ENCODE results near the gene RNF135.
"Not testable (repeated sequence)": the region's sequence is repeated elsewhere in the genome, so short reads cannot be mapped to it uniquely, and the experiment has no call there.

The RNF135 gene, protein sequence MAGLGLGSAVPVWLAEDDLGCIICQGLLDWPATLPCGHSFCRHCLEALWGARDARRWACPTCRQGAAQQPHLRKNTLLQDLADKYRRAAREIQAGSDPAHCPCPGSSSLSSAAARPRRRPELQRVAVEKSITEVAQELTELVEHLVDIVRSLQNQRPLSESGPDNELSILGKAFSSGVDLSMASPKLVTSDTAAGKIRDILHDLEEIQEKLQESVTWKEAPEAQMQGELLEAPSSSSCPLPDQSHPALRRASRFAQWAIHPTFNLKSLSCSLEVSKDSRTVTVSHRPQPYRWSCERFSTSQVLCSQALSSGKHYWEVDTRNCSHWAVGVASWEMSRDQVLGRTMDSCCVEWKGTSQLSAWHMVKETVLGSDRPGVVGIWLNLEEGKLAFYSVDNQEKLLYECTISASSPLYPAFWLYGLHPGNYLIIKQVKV

DNA sequence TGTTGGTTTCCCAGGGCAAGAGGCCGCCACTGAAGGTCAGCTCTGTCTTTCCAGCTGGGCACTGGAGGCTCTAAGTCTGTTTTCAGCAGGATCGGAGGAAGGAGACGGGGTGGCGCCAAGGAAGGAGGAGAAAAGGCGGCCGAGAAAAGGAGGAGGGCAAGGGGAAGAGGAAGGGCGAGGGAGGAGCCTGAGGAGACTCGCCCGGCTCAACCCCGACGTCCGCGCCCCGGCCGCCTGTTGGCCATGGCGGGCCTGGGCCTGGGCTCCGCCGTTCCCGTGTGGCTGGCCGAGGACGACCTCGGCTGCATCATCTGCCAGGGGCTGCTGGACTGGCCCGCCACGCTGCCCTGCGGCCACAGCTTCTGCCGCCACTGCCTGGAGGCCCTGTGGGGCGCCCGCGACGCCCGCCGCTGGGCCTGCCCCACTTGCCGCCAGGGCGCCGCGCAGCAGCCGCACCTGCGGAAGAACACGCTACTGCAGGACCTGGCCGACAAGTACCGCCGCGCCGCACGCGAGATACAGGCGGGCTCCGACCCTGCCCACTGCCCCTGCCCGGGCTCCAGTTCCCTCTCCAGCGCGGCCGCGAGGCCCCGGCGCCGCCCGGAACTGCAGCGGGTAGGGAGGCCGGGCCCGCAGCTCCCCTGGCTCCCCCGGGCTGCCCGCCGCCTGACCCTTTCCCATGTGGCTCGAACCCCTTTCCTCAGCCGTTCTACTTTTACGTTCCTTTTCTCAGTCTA, at the start of gene RNF135:
RNF135 (plus strand) TSS at position 209 of the 737 bp plus-strand sequence; CDS start at position 244, 35 bp downstream.
- intact Hi-C loops (cut with DNase I): no loop called here
- DNase-seq: peak; percentile 24 to 92 (median 46)

DNA sequence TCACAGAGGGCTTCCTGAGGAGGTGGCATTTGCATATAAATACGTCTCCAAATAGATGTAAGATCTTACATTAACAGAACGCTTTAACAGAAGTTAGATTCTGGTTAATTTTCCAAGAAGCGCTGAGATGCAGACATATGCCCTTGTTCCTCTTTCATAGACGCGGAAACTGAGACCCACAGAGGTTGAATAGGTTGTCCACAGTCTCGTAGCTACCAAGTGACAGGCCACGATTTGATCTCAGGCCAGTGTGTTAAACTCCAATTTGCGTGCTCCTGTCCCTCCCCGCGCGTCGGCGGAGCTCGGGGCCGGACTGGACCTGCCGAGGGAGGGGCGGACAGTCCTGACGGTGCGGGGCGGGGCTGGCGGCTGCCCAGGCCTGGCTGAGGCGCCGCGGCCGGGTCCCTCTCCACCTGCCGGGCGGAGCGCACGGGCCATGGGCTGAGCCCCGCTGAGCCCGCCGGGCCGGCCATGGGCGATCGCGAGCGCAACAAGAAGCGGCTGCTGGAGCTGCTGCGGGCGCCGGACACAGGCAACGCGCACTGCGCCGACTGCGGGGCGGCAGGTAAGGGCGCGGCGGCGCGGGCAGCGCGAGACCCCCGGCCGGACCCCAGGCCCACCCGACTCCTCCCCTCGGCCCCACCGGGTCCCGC, 49.2 kb upstream of the RNF135 start, which contains the start of gene ADAP2:
ADAP2 (plus strand) TSS at position 402 of the 653 bp plus-strand sequence; CDS start at position 472, 70 bp downstream.
- peak in 3 of 10 donors; percentile 26 to 89 (median 27) for DNase-seq
- intact Hi-C loops (cut with DNase I): no loop called here

DNA sequence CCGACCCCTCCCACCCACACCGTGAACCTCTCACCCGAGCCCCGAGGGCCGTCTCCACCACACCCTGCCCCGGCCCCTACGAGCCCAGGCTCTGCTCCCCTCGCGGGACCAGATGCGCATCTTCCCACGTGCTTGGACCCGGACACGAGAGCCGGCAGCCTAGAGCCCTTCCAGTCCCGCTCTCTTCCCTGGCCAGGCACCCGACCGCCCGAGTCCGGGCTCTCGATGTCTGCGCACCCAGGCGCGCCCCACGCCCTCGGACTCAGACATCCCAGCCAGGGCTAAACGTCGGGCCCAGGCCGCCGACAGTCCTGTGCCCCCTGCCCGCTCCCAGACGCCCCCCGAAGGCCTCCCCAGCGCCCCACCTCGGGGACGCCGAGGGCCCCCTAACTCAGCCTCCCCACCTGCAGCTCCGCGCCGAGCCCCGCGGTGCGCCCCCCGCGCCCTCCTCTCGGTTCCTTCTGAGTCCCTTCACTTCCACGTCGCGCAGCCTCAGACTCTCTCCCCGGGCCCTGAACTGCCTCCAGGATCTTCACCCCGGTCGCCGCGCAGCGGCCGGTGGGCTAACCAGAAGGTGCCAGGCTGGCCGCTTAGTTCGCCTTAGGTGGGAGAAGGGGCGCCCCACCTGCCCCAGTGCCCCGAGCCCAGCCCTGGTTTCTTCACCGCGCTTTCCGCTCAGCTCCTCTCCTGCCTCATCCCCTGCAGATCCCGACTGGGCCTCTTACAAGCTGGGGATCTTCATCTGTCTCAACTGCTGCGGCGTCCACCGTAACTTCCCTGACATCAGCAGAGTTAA, 48.4 kb upstream of the RNF135 start:
- intact Hi-C loops (cut with DNase I): no loop called here
- peak in 1 of 10 donors; percentile 82 for DNase-seq

DNA sequence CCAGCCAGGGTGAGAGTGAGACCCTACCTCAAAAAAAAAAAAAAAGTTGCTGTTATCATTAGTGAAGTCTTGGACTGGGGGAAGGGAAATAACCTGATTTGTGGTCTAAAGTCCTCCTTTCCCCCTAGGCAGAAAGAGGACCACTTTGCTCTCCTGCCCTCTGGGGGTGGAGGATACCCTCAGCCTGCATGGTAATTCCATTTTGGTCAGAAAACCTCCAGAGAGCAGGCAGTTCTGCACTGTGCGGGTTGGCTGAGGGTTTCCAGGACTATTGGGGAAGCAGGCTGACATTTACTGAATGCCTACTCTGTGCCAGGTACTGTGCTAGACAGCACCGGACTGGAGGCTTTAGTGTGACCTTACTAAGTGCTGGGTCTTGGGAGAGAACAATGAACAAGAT, 46.5 kb upstream of the RNF135 start:
- intact Hi-C loops (cut with DNase I): no loop called here
- no peak for DNase-seq

DNA sequence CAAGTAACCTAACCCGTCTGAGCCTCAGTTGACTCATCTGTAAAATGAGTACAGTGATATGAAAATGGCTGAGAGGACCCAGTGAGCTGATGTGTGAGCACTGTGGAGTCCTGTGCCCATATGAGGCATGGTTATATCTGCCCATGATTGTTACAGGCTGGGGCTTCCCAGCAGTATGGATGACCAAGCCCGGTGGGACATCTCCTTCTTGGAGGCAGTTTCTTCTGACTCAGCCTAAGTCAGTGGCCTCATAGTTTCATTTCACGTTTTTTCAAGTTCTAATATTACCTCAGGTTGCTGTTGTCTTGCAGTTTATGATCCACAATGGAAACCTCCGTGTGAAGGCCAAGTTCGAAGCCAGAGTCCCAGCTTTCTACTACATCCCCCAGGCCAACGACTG, 44.3 kb upstream of the RNF135 start:
- intact Hi-C loops (cut with DNase I): no loop called here
- DNase-seq: peak in 1 of 10 donors; percentile 8

DNA sequence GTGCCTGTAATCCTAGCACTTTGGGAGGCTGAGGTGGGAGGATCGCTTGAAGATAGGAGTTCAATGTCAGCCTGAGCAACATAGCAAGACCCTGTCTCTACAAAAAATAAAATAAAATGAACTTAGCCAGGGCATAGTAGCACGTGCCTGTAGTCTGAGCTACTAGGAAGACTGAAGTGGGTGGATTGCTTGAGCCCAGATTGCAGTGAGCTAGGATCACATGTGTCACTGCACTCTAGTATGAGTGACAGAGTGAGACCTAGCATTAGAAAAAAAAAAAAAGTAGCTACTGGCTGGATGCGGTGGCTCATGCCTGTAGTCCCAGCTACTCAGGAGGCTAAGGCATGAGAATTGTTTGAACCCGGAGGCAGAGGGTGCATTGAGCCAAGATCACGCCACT, 43.1 kb upstream of the RNF135 start:
- DNase-seq: peak in 1 of 10 donors; percentile 7
- intact Hi-C loops (cut with DNase I): no loop called here

DNA sequence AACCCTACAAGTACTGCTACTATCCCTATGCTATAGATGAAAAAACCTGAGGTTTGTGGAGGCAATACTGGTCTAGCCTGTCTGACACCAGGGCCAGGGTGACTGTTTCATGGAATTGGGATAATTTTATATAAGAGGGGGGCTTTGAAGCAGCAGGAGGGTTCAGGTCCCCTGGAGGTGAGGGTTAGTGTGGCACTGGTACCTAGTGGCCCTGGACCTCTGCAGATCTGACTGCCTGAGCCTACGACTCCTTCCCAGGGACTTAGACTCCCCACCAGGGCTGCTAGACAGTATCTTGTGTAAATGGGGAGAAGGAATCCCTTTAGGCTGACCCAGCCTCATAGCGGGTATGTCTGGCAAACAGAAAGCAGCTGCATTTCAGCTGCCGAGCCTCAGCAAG, 42.3 kb upstream of the RNF135 start:
- peak in 1 of 10 donors; percentile 1 for DNase-seq
- intact Hi-C loops (cut with DNase I): no loop called here

DNA sequence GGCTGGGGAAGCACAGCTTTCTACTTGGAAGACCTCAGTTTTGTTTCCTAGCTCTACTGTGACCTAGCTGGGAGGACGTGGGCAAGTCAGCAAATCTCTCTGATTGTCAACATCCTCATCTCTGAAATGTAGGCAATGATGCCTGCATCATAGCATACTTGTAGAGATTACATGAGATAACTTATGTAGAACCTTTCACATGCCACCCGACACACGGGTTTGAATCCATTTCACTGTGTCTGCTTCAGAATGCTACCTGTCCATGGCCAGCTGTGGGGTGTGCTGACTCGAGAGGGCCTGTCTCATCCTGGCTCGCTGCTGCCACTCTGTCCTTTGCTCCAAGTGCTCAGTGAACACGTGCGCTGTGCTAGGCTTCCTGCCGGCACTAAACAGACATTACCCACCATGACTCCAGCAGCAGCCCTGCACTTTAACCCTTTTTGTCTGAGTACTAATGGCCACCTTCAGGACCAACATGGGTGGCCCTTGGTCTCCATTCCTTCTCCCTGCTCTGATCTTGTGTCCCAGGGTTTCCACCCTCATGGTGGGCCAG, 41.7 kb upstream of the RNF135 start:
- intact Hi-C loops (cut with DNase I): no loop called here
- no peak for DNase-seq

DNA sequence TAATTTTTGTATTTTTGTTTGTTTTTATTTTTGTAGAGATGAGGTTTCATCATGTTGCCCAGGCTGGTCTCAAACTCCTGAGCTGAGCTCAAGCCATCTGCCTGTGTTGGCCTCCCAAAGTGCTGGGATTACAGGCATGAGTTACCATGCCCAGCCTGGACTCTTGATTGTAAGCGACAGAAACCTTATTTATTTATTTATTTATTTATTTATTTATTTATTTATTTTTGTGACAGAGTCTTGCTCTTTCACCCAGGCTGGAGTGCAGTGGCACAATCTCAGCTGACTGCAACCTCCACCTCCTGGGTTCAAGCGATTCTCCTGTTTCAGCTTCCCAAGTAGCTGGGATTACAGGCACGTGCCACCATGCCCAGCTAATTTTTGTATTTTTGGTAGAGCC, 41.0 kb upstream of the RNF135 start:
- intact Hi-C loops (cut with DNase I): not testable (repeated sequence)
- peak in 1 of 10 donors; percentile 19 for DNase-seq

DNA sequence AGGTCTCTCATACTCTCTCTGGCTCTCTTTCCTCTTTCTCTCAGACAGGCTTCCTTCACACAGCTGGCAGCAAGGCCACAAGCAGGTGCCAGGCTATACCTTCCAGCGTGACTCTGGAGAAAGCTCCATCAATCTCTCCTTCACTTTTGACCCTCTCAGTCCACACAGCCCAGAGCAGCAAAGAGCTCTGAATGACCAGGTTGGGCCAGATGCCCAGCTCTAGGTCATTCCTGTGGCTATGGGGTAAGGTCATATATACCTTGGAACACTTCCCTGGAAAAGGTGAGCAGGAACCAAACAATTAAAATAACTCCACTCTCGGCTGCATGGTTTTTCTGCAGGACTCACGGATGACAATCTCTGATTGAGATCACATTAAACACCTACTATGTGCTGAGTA, 40.3 kb upstream of the RNF135 start:
- intact Hi-C loops (cut with DNase I): no loop called here
- DNase-seq: no peak

DNA sequence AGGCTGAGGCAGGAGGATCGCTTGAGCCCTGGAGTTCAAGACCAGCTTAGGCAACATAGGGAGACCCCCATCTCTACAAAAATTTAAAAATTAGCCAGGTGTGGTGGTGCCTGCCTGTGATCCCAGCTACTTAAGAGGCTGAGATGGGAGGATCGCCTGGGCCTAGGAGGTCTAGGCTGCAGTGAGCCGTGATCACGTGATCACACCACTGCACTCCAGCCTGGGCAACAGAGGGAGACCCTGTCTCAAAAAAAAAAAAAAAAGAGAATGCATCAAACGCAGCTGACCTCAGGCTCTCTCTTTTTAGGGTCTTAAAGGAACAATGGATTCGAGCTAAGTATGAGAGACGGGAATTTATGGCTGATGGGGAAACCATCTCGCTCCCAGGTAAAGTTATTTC, 39.3 kb upstream of the RNF135 start:
- intact Hi-C loops (cut with DNase I): not testable (repeated sequence)
- peak in 1 of 10 donors; percentile 14 for DNase-seq

DNA sequence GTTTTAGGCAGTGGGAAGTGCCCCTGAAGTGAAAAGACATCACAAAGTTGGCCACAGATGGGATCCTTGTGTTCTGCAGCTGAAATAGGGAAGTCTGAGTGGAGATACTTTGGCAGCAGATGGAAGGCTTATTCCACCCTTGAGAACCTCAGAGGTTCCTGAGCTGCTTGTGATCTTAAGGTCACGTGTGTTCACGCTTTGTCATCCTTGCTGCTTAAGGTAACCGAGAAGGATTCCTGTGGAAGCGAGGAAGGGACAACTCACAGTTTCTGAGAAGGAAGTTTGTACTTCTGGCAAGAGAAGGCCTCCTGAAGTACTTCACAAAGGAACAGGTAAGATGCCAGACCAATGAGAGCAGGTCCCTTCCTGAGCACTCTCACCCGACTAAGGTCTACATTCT, 36.9 kb upstream of the RNF135 start:
- intact Hi-C loops (cut with DNase I): no loop called here
- DNase-seq: no peak

DNA sequence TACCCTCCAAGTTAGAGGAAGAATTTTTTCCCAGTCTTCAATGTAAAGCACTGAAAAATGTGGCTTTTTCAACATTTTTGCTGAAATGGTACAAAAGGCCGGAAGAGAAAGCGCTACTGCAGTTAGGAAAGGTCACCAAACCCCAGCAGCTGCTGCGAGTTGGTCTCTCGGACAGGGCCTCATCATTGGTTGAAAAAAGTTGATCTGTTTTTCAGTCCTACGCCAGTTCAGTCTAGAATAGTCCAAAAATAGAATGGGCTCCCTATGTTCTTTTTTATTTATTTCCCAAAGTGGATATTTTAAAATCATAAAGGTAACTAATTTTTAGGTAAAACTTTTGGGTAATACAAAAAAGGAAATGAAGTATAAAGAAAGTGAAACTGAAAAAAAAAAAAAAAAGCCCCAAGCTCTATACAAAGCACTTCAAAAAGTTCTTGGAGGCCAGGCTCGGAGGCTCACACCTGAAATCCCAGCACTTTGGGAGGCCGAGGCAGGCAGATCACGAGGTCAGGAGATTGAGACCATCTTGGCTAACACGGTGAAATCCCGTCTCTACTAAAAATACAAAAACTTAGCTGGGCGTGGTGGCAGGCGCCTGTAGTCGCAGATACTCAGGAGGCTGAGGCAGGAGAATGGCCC, 31.7 kb upstream of the RNF135 start:
- intact Hi-C loops (cut with DNase I): no loop called here
- DNase-seq: peak in 1 of 10 donors; percentile 38

DNA sequence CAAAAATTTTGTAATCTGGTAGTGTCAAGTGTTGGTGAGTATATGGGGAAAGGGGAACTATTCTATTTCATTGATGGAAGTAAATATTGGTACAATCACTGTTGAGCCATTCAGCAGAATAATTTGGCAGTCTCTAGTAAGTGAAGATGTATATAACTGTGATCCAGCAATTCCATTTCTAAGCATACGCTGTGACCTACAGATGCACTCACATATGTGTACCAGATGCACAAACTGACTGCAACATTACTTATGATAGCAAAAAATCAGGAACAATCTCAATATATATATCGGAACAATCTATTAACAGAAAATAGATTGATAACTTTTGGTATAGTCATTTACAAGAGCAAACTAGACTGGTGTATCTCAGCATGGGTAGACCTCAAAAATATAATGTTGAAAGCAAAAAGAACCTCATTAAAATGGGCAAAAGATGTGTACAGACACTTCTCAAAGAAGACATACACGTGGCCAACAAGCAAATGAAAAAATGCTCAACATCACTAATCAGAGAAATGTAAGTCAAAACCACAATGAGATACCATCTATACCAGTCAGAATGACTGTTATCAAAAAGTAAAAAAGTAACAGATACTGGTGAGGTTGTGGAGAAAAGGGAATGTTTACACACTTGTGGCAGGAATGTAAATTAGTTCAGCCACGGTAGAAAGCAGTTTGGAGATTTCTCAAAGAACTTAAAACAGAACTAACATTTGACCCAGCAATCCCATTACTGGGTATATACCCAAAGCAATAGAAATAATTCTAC, 28.3 kb upstream of the RNF135 start:
- no peak for DNase-seq
- intact Hi-C loops (cut with DNase I): no loop called here

DNA sequence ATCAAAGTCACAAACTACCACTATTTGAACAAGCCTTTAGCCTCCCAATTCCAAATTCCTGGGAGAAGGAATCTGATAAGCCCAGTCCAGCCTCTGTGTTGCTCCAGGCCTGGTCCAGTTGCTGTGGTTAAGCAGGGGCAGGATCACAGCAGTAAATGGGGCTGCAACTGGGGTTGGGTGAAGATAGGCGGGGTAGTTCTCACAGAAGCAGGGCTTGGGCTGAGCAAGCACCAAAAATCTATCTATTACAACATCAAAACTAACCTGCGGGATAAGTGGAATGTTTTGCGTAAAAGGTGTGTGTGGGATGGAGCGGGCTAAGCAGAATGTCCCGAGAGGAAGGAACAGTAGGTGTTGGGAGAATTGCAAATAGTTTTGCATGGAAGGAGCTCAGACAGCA, 23.0 kb upstream of the RNF135 start:
- no peak for DNase-seq
- intact Hi-C loops (cut with DNase I): no loop called here

DNA sequence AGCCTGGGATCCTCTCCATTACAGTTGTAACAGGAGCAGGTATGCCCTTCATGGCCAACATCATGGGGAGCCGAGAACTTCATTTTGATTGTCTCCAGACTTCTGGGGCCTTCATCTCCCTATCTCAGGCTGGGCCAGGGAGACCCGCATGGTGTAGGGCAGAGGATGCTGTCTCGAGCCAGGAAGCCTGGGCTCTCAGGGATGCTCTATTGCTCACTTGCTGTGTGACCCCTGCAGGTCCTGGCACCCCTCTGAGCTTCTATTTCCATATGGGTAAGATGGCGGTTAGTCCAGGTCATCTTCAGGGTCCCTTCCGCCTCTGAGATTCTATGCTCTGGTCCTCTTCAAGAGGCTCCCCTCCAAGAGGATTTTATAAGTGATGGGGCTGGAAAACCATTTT, 20.6 kb upstream of the RNF135 start:
- peak in 1 of 10 donors; percentile 8 for DNase-seq
- intact Hi-C loops (cut with DNase I): no loop called here

DNA sequence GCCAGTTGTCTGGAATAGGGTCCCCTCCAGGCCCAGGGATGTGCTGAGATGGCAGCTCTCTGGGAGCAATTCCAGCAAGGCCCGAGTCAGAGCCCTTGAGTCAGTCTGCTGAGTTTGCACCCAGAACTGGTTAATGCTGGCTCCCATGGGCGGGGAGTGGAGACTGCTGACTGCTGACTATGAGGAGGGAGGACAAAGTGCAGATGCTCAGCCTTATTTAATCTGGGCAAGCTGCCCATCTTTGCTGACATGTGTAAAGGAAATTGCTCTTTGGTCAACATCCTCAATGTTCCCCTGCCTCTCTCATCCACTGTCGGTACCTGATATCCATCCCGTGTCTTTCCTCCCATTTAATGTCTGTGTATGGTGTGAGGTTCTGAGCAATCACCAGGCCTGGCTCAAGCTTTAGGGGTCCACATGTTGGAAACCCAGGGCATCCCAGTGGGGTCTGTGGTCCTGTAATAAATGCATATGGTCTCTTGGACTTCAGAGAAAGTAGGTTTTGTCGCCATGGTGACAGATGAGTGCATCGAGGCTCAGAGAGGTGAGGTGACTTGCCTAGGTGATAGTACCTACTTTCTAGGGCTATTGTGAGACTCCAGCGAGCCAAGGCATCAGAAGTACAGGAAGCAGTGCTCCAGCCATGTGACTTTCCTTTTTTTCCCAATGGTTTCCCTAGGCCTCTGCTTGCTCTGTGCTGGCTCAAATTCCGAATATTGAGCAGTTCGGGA, 20.0 kb upstream of the RNF135 start:
- intact Hi-C loops (cut with DNase I): no loop called here
- peak in 4 of 10 donors; percentile 22 to 86 (median 34) for DNase-seq

Data from posterior cingulate gyrus (tissue), 11 donors.